Measurements from ENCODE around the gene GID8. TPM values are rescaled to one million over a fixed set of nuclear protein-coding genes. Genes with fewer than 3 reads are reported as not detected.

GID8 gene
- total RNA-seq, 1 experiment from 2014 or later = 35.6 TPM

GRCh38 chr20:62951143-62951895 lies 13.4 kb downstream of the GID8 start:
- Histone ChIP-seq H3K9ac (ENCODE audit: low read length) (peak overlapping the region; percentile 81), H3K9me2 (ENCODE audit: insufficient read depth) (no peaks in the 10 kb centered on the region), H3K27me3 (ENCODE audit: insufficient read depth, low read length) (no peaks in the 10 kb centered on the region), H4K20me1 (ENCODE audit: insufficient read depth) (no peaks in the 10 kb centered on the region), H3K9me3 (ENCODE audit: control insufficient read depth in 1 of 2, insufficient read depth in 1 of 2, low read depth in 1 of 2, low read length in 2 of 2) (peaks cover 0 to 6% of the 10 kb centered on the region in 2 experiments; a peak in 1 of 4 replicates), H2AFZ (ENCODE audit: low read depth, low read length, poor library complexity, severe bottlenecking) (no peak overlapping the region), H3K4me2 (ENCODE audit: low read length) (peak overlapping the region; percentile 99), H3K79me2 (ENCODE audit: insufficient read depth, low read length) (peaks cover 36% of the 10 kb centered on the region), H3K4me3 (replicated peaks in 1 of 2; ENCODE audit: low read depth in 1 of 2, low read length in 2 of 2) (peak overlapping the region; percentile 62 to 77), H3K27ac (ENCODE audit: low read depth, low read length) (peak overlapping the region; percentile 54; the same call in 1 of the 2 replicates), H3K36me3 (ENCODE audit: control insufficient read depth in 1 of 2, insufficient read depth in 2 of 2, low read length in 2 of 2) (peaks cover 11 to 34% of the 10 kb centered on the region in 2 experiments; a peak in 3 of 4 replicates), H3K4me1 (ENCODE audit: control insufficient read depth in 1 of 2, insufficient read depth in 2 of 2, low read length in 2 of 2) (peaks cover 9 to 24% of the 10 kb centered on the region in 2 experiments)
- ChIA-PET POLR2A (no interaction called here), CTCF (no interaction called here), RAD21 (ENCODE audit: low non-redundant PET in 1 of 2, low total read pairs in 2 of 2, uncharacterized antibody in 2 of 2, unreplicated experiment in 2 of 2) (no interaction called here)
- TF ChIP-seq FOSL1 (IDR thresholded peaks at IDR 0.05; ENCODE audit: low read depth) = no peak
- no peak for TF ChIP-seq CBX3 (IDR thresholded peaks at IDR 0.05; ENCODE audit: low read depth)
- no peak for TF ChIP-seq POLR2A (IDR thresholded peaks at IDR 0.05; ENCODE audit: borderline replicate concordance, extremely low read depth, insufficient read depth, insufficient read length)
- no peak for TF ChIP-seq ZNF274 (IDR thresholded peaks at IDR 0.05; ENCODE audit: low read depth, low read length)
- no peak for TF ChIP-seq ZFX (IDR thresholded peaks at IDR 0.05)
- no peak for TF ChIP-seq ZBTB33 (IDR thresholded peaks at IDR 0.05; ENCODE audit: extremely low read depth, insufficient replicate concordance, low read length)
- TF ChIP-seq SP1 (IDR thresholded peaks at IDR 0.05; ENCODE audit: low read depth) = no peak
- TF ChIP-seq CEBPB (IDR thresholded peaks at IDR 0.05; ENCODE audit: low read depth) = no peak
- TF ChIP-seq, protein P1, sequence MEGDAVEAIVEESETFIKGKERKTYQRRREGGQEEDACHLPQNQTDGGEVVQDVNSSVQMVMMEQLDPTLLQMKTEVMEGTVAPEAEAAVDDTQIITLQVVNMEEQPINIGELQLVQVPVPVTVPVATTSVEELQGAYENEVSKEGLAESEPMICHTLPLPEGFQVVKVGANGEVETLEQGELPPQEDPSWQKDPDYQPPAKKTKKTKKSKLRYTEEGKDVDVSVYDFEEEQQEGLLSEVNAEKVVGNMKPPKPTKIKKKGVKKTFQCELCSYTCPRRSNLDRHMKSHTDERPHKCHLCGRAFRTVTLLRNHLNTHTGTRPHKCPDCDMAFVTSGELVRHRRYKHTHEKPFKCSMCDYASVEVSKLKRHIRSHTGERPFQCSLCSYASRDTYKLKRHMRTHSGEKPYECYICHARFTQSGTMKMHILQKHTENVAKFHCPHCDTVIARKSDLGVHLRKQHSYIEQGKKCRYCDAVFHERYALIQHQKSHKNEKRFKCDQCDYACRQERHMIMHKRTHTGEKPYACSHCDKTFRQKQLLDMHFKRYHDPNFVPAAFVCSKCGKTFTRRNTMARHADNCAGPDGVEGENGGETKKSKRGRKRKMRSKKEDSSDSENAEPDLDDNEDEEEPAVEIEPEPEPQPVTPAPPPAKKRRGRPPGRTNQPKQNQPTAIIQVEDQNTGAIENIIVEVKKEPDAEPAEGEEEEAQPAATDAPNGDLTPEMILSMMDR (IDR thresholded peaks at IDR 0.05 in 2 of 3, conservative IDR thresholded peaks at IDR 0.05 in 1 of 3; ENCODE audit: borderline replicate concordance in 1 of 3, insufficient read depth in 1 of 3, low read depth in 2 of 3, low read length in 2 of 3) = no peak
- no peak for TF ChIP-seq MAX (IDR thresholded peaks at IDR 0.05)
- TF ChIP-seq RAD21 (IDR thresholded peaks at IDR 0.05; ENCODE audit: low read depth) = no peak
- no peak for TF ChIP-seq EZH2phosphoT487 (IDR thresholded peaks at IDR 0.05; ENCODE audit: borderline replicate concordance)
- no peak for TF ChIP-seq SRF (IDR thresholded peaks at IDR 0.05; ENCODE audit: low read depth)
- TF ChIP-seq, protein P2, sequence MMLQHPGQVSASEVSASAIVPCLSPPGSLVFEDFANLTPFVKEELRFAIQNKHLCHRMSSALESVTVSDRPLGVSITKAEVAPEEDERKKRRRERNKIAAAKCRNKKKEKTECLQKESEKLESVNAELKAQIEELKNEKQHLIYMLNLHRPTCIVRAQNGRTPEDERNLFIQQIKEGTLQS (IDR thresholded peaks at IDR 0.05) = no peak
- TF ChIP-seq ELF1 (IDR thresholded peaks at IDR 0.05; ENCODE audit: borderline replicate concordance, low read depth) = no peak
- TF ChIP-seq SIN3A (IDR thresholded peaks at IDR 0.05; ENCODE audit: low read depth) = no peak
- ATAC-seq = no peak
- intact Hi-C loops (cut with micrococcal nuclease) = no loop called here
- no TSS peak for BruUV-seq (replicated peaks)
- no peak for DNase-seq (ENCODE audit: low read depth, low spot score)
